Measurements from ENCODE around the gene PDZD7. TPM values are rescaled to one million over a fixed set of nuclear protein-coding genes. Genes with fewer than 3 reads are reported as not detected.

The PDZD7 gene
- total RNA-seq, 1 experiment from 2014 or later, result 6.1 TPM

DNA sequence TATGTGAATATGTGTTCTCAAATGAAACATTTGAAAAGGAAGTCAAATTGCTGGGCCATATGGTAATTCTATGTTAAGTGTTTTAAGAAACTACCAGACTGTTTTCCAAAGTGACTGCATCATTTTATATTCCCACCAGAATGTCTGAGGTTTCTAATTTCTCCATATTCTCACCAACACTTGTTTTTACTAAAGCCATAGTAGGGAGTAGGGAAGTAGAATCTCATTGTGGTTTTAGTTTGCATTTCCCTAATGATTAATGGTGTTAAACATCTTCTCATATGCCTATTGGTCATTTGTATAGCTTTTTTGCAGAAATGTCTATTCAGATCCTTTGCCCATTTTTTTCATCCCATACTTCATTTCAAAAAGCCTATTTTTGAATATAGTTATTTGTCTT, 70.7 kb downstream of the PDZD7 start:
- H3K79me2 ChIP-seq (ENCODE audit: insufficient read depth, low read length), result no peaks in the 10 kb centered on the region
- no peak overlapping the region for H3K4me3 ChIP-seq (replicated peaks in 1 of 2; ENCODE audit: low read depth in 1 of 2, low read length in 2 of 2)
- no peak overlapping the region for H2AFZ ChIP-seq (ENCODE audit: low read depth, low read length, poor library complexity, severe bottlenecking)
- H3K9me3 ChIP-seq (ENCODE audit: control insufficient read depth in 1 of 2, insufficient read depth in 1 of 2, low read depth in 1 of 2, low read length in 2 of 2), result no peaks in the 10 kb centered on the region
- H3K9ac ChIP-seq (ENCODE audit: low read length), result no peak overlapping the region
- H3K27me3 ChIP-seq (ENCODE audit: insufficient read depth, low read length), result no peaks in the 10 kb centered on the region
- POLR2A ChIA-PET, result no interaction called here
- no peaks in the 10 kb centered on the region for H4K20me1 ChIP-seq (ENCODE audit: insufficient read depth)
- RAD21 ChIA-PET (ENCODE audit: low non-redundant PET in 1 of 2, low total read pairs in 2 of 2, uncharacterized antibody in 2 of 2, unreplicated experiment in 2 of 2), result no interaction called here
- intact Hi-C loops (cut with micrococcal nuclease), result no loop called here
- no peak for DNase-seq (ENCODE audit: low read depth, low spot score)
- no peak for TF ChIP-seq TCF7L2 (IDR thresholded peaks at IDR 0.05; ENCODE audit: borderline replicate concordance, extremely low read depth, insufficient read depth, insufficient read length)
- no peak for TF ChIP-seq POLR2AphosphoS5 (IDR thresholded peaks at IDR 0.05; ENCODE audit: low read depth, low read length)
- TF ChIP-seq, protein P1, sequence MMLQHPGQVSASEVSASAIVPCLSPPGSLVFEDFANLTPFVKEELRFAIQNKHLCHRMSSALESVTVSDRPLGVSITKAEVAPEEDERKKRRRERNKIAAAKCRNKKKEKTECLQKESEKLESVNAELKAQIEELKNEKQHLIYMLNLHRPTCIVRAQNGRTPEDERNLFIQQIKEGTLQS (IDR thresholded peaks at IDR 0.05), result no peak
- TF ChIP-seq, protein P2, sequence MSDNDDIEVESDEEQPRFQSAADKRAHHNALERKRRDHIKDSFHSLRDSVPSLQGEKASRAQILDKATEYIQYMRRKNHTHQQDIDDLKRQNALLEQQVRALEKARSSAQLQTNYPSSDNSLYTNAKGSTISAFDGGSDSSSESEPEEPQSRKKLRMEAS (IDR thresholded peaks at IDR 0.05), result no peak
- no peak for TF ChIP-seq EGR1 (IDR thresholded peaks at IDR 0.05; ENCODE audit: low read depth)
- TF ChIP-seq CEBPB (IDR thresholded peaks at IDR 0.05; ENCODE audit: low read depth), result no peak
- TF ChIP-seq, protein P3, sequence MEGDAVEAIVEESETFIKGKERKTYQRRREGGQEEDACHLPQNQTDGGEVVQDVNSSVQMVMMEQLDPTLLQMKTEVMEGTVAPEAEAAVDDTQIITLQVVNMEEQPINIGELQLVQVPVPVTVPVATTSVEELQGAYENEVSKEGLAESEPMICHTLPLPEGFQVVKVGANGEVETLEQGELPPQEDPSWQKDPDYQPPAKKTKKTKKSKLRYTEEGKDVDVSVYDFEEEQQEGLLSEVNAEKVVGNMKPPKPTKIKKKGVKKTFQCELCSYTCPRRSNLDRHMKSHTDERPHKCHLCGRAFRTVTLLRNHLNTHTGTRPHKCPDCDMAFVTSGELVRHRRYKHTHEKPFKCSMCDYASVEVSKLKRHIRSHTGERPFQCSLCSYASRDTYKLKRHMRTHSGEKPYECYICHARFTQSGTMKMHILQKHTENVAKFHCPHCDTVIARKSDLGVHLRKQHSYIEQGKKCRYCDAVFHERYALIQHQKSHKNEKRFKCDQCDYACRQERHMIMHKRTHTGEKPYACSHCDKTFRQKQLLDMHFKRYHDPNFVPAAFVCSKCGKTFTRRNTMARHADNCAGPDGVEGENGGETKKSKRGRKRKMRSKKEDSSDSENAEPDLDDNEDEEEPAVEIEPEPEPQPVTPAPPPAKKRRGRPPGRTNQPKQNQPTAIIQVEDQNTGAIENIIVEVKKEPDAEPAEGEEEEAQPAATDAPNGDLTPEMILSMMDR (IDR thresholded peaks at IDR 0.05 in 2 of 3, conservative IDR thresholded peaks at IDR 0.05 in 1 of 3; ENCODE audit: borderline replicate concordance in 1 of 3, insufficient read depth in 1 of 3, low read depth in 2 of 3, low read length in 2 of 3), result no peak
- ATAC-seq, result no peak
- H3K4me1 ChIP-seq (ENCODE audit: control insufficient read depth in 1 of 2, insufficient read depth in 2 of 2, low read length in 2 of 2), result no peaks in the 10 kb centered on the region
- H3K27ac ChIP-seq (ENCODE audit: low read depth, low read length), result no peak overlapping the region
- H3K4me2 ChIP-seq (ENCODE audit: low read length), result no peak overlapping the region
- no peaks in the 10 kb centered on the region for H3K9me2 ChIP-seq (ENCODE audit: insufficient read depth)
- no TSS peak for BruUV-seq (replicated peaks)
- peaks cover 38 to 56% of the 10 kb centered on the region in 2 experiments; a peak in 3 of 4 replicates for H3K36me3 ChIP-seq (ENCODE audit: control insufficient read depth in 1 of 2, insufficient read depth in 2 of 2, low read length in 2 of 2)
- CTCF ChIA-PET, result no interaction called here

MicroRNA genes within 50 kb of the gene (microRNA counts, 767-probe panel; counts per million panel counts)
- not detected for microRNA hsa-miR-608

Small RNA genes lying within 50 kb of the gene (microRNA-seq; reads per million reads assigned to microRNA genes)
- gene MIR608 (ENCODE audit: borderline number of aligned reads), result not detected

Other genes starting within 250 kb of the PDZD7 start
- gene SLF2, start 118.2 kb downstream of the PDZD7 start, total RNA-seq (2021; ENCODE audit: unreplicated experiment), result 43.0 TPM
- 29.4 TPM for gene SEMA4G, start 61.6 kb downstream of the PDZD7 start, total RNA-seq (2021; ENCODE audit: unreplicated experiment)
- 136 TPM for gene MRPL43, start 43.6 kb downstream of the PDZD7 start, total RNA-seq (2021; ENCODE audit: unreplicated experiment)
- gene TWNK, start 43.6 kb downstream of the PDZD7 start, total RNA-seq (2021; ENCODE audit: unreplicated experiment), result 42.1 TPM
- gene LZTS2, start 31.3 kb downstream of the PDZD7 start, total RNA-seq (2021; ENCODE audit: unreplicated experiment), result 93.0 TPM
- gene SFXN3, start 105 bp upstream of the PDZD7 start, total RNA-seq (2021; ENCODE audit: unreplicated experiment), result 52.5 TPM
- 16.0 TPM for gene KAZALD1, start 30.9 kb upstream of the PDZD7 start, total RNA-seq (2021; ENCODE audit: unreplicated experiment)
- not detected for gene TLX1, start 100.2 kb upstream of the PDZD7 start, total RNA-seq (2021; ENCODE audit: unreplicated experiment)
- gene LBX1, start 198.3 kb upstream of the PDZD7 start, total RNA-seq (2021; ENCODE audit: unreplicated experiment), result not detected